H4 (cell line): ENCODE data around the gene SSC4D. TPM values are rescaled to one million over a fixed set of nuclear protein-coding genes. Genes with fewer than 3 reads are reported as not detected.

ENCODE experiments used
- DNase-seq: peaks from one replicate; pipeline ENCODE4 v3.0.0-alpha.2; 2015; ENCODE audit warnings: low spot score
- total RNA-seq: library from RNA; depleted of rRNA; stranded (reverse); fragments of >200 nt; shearing (Covaris generic); gene quantifications from 2 replicates; pipeline ENCODE4 v1.2.3, GENCODE V29; 2014; rRNA removed

Gene SSC4D
- total RNA-seq, 1 experiment from 2014 or later = 1.6 TPM

DNA sequence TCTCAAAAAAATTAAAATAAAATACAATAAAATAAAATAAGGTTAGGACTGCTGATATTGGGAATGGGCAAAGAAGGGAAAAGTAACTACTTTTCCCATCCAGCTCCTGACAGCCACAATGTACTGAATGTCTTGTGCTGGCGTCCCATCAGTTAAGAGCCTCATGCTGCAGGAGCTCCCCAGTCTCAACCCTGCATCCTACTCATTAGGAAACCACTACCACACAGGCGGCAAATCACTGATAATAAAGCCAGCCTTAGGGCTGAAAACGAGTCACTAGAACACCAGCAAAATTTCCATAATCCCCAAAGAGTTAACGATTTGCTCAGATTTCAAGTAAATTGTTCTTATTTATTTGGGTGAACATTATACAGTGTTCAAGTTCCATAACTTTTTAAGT, 55.0 kb downstream of the SSC4D start:
- DNase-seq = no peak

DNA sequence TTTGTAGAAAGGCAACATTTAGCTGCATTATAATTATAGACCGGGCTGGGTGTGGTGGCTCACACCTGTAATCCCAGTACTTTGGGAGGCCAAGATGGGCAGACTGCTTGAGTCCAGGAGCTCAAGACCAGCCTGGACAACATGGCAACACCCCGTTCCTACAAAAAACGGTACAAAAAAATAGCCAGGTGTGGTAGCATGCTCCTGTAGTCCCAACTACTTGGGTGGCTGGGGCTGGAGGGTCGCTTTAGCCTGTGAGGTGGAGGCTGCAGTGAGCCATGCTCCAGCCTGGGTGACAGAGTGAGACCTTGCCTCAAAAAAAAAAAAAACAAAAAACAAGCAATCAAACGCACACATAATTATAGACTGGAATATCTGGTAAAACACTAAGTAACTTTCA, 55.8 kb downstream of the SSC4D start:
- no peak for DNase-seq

- no peak for DNase-seq
Measured at GRCh38 chr7:76352193-76352592, 57.3 kb downstream of the SSC4D start.

- no peak for DNase-seq
Measured at GRCh38 chr7:76351372-76351771, 58.1 kb downstream of the SSC4D start.

- DNase-seq = no peak
Measured at GRCh38 chr7:76349313-76349885, 60.1 kb downstream of the SSC4D start.

DNA sequence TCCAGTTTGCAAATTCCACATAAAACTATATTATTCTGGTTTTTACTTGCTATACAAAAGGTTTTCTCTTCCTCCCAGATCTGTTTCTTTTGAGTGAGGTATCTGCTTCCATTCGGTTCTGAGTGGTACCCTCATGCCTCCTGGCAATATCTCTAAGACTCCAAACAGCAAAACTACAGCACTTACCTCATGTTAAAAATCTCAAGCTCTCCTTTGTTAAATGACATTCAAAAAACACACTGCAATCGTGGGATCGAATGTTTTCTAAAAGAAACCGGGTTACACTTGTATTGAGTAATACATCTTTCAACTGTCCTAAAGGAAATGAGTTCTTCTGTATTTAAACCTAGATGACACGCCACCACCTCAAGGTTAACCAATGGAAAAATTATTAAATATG, 61.8 kb downstream of the SSC4D start:
- DNase-seq = no peak

DNA sequence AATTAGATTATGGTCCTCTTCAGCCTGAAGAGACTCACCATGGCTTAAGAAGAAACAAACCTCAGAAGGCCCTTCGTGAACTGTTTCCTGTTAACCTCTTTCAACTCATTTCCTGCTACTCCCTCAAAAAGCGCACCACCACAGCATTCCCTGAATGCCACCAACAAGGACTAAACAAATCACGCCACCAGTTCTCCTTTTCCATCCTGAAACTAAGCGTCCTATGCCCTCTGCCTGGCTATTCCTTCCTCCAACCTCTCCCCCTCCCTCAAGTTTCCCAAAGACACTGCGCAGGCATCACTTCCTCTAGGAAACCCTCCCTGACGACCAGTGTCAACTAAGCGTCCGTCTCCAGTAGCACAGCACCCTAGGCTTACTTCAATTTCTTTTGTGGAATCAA, 62.7 kb downstream of the SSC4D start:
- no peak for DNase-seq

- no peak for DNase-seq
Measured at GRCh38 chr7:76346097-76346496, 63.4 kb downstream of the SSC4D start.

GRCh38 chr7:76343931-76344321, 65.6 kb downstream of the SSC4D start:
- no peak for DNase-seq

GRCh38 chr7:76343294-76343930, 66.1 kb downstream of the SSC4D start:
- DNase-seq = no peak

DNA sequence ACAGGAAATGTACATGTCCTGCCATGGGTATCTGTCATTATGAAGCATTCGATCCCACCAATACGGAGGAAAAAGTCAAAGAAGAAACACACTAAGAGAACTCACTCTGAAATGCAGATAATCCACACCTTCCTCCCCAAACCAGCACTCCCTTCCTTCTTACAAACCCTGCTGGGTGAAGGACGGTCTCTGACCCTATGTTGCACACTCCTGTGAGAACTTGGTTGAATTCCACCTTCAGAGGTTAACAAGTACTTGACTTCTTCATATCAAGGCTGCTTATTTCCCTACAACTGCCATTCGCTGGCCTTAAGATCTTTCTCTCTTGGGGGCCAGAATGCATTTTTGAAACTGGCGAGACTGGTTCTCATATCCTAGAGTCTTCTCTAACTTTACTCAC, 67.3 kb downstream of the SSC4D start:
- DNase-seq = no peak

GRCh38 chr7:76340617-76341131, 68.8 kb downstream of the SSC4D start:
- DNase-seq = peak; percentile 52

Other genes starting within 250 kb of the SSC4D start
- gene SRRM3, start 207.8 kb downstream of the SSC4D start, total RNA-seq = 3.8 and 4.8 TPM in 2 replicates
- gene HSPB1, start 107.0 kb downstream of the SSC4D start, total RNA-seq = 57.6 and 97.6 TPM in 2 replicates
- gene YWHAG, start 50.7 kb downstream of the SSC4D start, total RNA-seq = 100 and 148 TPM in 2 replicates
- gene ZP3, start 15.3 kb upstream of the SSC4D start, total RNA-seq = 0.97 and 1.7 TPM in 2 replicates
- 5.6 and 8.2 TPM in 2 replicates for gene DTX2, start 52.0 kb upstream of the SSC4D start, total RNA-seq
- not detected in 2 replicates for gene UPK3B, start 100.9 kb upstream of the SSC4D start, total RNA-seq
- not detected in 2 replicates for gene SPDYE16, start 133.6 kb upstream of the SSC4D start, total RNA-seq
- 2.7 and 5.1 TPM in 2 replicates for gene POMZP3, start 217.6 kb upstream of the SSC4D start, total RNA-seq